Stimulated activated CD8-positive, alpha-beta memory T cell treated with anti-CD3 and anti-CD28 coated beads, Interleukin-7, amount 100 ng/mL, for 24 hours (primary cell): ENCODE results near the gene RGSL1.
"Not testable (repeated sequence)": the region's sequence is repeated elsewhere in the genome, so short reads cannot be mapped to it uniquely, and the experiment has no call there.

ENCODE experiments used
- DNase-seq: peaks from one replicate; pipeline ENCODE4 v3.0.0-alpha.2; 2020; ENCODE audit warnings: low read depth

RGSL1 gene

DNA sequence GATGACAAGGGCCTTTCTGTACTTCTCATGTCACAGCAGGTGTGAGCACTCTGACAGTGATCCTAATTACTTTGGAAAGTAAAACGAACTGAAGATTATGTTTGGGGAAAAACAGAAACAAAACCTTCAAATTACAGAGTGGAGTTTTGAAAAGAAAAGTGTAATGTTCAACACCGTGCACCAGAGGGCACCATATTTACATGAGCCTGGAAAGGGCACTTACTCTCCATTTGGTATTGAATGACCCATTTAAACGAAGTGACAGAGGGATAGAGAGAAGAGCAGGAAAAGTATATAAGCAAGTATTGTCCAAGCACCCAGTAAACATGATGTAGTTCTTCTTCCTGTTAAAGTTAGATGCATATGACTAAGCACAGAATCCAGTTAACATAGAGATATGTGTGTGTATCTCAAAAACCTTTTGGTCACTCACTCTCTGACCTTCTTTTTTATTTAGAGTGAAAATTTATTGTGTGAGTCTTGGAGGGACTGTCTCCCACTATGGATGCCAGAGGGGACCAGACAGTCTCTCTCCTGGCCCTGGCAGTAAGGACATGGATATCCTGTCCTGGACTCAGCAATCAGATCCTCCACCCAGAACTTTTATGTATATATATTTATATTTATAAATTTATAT lies 3.8 kb upstream of the RGSL1 start:
- DNase-seq = no peak

- DNase-seq = not testable (repeated sequence)
Measured at GRCh38 chr1:182447124-182447523, 2.8 kb upstream of the RGSL1 start.

DNA sequence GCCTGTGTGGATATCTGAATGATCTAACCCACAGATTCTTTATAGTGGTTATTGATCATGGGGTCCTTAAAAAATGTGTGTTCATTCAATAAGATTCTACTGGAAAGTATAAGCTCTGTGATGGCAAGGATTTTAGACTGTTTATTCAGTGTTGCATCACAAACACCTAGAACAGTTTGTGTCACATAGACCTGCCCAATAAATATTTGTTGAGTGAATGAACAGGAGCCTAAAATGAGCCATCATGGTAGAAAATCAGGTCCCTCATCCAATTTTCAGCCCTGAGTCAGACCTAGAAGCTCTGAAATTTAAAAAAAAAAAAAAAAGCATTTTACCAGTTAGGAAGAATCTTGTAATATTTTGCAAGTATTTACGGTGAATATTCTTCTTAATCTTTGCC lies 2.3 kb upstream of the RGSL1 start:
- no peak for DNase-seq

- DNase-seq = no peak
Measured at GRCh38 chr1:182453631-182454030, 3.7 kb downstream of the RGSL1 start.

DNA sequence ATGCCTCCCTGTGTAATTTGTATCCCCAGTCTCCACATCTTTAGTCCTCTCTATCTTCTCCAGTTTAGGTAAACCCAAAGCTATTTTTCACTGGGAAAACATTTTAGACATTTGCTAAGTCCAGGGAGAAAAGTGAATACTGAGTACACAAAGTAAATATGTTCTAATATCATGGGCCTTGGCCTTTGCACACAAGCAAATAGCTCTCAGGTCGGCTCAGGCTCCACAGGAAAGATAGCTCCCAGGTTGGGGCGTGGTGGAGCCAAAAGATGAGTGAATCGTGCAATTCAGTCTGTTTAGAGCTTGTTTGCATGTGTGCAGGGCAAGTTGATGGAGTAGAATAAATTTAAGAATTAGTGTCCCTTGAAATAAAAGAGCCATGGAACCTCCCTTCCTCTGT lies 7.9 kb downstream of the RGSL1 start:
- DNase-seq = no peak

GRCh38 chr1:182459949-182460348 lies 10.0 kb downstream of the RGSL1 start:
- DNase-seq = no peak

GRCh38 chr1:182460550-182460951 lies 10.6 kb downstream of the RGSL1 start:
- no peak for DNase-seq

DNA sequence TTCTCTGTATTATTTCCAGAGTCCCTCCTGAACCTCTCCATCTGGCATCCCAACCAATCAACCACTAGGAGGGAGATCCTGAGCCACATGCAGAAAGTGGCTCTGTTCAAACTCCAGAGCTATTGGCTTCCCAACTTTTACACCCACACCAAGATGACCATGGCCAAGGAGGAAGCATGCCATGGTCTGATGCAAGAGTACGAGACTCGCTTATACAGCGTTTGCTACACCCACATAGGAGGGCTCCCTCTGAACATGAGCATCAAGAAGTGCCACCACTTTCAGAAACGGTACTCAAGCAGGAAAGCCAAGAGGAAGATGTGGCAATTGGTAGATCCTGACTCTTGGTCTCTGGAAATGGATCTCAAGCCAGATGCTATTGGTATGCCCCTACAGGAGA lies 23.6 kb downstream of the RGSL1 start:
- DNase-seq = no peak

GRCh38 chr1:182476625-182477024 lies 26.7 kb downstream of the RGSL1 start:
- DNase-seq = no peak

DNA sequence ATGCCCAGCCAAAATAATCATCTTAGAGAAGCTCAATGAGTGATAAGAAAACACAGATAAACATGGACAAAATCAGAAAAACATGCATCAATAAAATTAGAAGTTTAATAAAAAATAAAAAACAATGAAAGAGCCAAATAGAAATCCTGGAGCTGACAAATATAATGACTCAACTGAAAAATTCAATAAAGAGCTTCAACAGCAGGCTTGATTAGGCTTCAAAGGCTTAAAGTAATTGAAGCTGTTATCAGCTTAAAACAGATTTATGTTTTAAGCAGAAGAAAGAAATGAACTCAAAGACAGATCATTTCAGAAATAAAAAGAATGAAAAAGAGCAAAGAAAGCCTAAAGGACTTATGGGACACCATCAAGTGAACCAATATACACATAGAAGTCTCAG lies 28.3 kb downstream of the RGSL1 start:
- DNase-seq = no peak

DNA sequence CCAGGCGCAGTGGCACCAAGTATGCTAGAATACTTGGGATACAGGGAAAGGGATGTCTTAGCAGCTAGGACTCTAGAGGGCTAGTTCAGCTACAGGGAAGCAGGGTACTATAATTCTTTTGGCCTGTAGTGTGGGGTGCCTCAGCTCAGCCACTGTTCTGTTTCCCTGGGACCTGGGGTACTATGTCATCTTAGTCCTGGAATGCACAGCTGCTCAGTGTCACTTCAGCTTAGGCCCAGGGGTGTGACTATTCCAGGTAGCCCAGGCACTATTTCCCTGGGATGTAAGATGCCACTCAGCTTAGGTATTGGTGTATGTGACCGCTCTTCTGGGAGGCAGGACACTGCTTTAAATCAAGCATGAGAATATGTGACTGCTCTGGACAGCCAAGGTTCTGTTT lies 34.1 kb downstream of the RGSL1 start:
- DNase-seq = no peak

GRCh38 chr1:182484531-182485257 lies 34.7 kb downstream of the RGSL1 start:
- DNase-seq = no peak

GRCh38 chr1:182485861-182486260 lies 35.9 kb downstream of the RGSL1 start:
- no peak for DNase-seq

DNA sequence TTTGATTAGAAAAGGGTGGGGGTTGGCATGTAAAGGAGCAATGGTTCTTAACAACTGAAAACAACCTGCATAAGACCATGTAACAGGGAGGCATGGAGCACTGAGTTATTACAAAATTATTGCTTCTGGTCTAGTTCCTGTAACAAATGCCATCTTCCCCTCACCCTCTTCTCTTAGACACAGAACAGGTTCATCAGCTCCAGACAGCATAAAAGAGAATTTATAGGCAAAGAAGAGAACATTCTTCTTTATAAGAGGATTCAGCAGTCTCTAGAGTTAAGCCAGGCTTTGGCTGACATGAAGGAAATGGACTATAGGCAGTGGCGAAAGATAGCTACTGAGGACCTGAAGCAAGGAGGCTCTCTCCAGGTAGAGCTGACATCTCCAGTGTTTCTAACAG lies 38.9 kb downstream of the RGSL1 start:
- no peak for DNase-seq

- no peak for DNase-seq
Measured at GRCh38 chr1:182493063-182493462, 43.1 kb downstream of the RGSL1 start.

- no peak for DNase-seq
Measured at GRCh38 chr1:182495002-182495401, 45.1 kb downstream of the RGSL1 start.

- DNase-seq = no peak
Measured at GRCh38 chr1:182495693-182496092, 45.7 kb downstream of the RGSL1 start.

DNA sequence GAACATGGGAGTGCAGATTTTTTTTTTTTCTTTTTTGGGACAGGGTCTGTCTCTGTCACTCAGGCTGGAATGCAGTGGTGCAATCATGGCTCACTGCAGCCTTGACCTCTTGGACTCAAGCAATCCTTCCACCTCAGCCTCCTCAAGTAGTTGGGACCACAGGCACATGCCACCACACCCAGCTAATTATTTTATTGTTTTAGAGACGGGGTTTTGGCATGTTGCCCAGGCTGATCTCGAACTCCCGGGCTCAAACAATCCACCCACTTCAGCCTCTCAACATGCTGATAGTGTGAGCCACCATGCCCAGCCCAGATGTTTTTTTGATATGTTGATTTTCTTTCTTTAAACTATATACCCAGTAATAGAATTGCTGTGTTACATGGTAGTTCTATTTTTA lies 57.7 kb downstream of the RGSL1 start:
- no peak for DNase-seq

GRCh38 chr1:182515556-182515955 lies 65.6 kb downstream of the RGSL1 start:
- no peak for DNase-seq

DNA sequence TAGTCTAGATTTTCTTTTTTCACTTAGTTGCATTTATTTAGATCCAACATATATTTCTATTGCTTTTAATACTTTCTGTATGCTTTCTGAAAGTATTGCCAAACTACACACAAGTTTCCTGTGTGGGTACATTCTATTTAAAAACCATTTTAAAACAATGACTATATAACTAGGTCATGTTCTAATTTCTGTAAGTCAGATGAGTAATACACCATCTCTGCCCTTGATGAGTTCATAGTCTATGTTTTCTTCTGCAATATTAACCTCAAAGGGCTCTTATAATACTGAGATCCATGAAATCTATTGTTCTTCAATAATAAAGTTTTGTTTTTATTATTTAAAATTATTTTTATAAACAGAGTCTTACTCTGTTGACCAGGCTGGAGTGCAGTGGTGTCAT lies 70.8 kb downstream of the RGSL1 start:
- no peak for DNase-seq

GRCh38 chr1:182525342-182525741 lies 75.4 kb downstream of the RGSL1 start:
- DNase-seq = no peak

DNA sequence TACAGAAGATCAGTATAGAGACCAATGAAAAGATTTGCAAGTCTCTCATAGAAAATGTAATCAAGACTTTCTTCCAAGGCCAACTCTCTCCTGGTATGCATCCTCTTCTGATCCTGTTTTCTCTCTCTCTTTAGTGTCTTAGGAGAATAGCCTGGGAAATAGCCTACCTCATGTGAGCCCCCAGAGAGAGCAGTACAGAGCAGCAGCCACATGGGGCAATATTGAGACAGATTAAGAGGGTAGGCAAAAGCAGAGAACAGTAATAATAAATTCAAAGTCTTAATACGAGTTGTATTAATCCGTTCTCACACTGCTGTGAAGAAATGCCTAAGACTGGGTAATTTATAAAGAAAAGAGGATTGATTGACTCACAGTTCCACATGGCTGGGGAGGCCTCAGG lies 77.7 kb downstream of the RGSL1 start:
- DNase-seq = no peak

GRCh38 chr1:182528206-182528605 lies 78.3 kb downstream of the RGSL1 start:
- DNase-seq = not testable (repeated sequence)

GRCh38 chr1:182533896-182534295 lies 84.0 kb downstream of the RGSL1 start:
- no peak for DNase-seq
